Germinal center (tissue), 1 donor: ENCODE measurements around the gene TAF4.
A peak's percentile ranks its signal among the peaks of the same experiment; 100 is the strongest.

Experiments
- DNase-seq: peaks from one replicate; pipeline ENCODE4 v3.0.0; 2012; ENCODE audit warnings: mixed read lengths, low spot score

Gene TAF4

DNA sequence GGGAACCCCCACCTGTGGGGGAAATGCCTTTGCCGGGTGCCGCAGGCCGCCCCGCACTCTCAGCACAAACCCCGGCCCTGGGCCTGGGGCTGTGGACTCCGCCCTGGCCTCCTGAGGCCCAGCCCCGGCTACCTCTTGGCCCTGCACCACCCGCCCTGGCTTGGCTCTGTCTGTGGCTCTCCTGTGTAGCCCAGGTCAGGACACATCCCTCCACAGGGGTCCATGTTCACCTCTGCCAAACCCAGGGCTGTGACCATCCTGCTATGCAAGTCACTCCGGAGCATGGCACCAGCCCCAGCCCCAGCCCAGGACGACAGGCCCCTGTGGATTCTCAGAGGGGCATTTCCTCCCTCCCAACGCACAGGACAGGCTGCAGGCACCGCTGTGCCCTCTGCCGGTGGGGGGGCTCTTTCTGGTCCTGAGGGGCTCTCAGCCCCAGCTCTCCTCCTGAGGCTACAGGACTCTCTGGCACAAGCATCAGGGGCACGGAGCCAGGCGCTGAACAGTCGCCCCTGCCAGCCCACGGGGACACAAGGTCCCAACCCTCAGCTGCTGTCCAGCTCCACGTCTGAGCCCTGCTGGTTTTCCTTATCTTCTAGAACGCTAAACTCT, 45.7 kb downstream of the TAF4 start:
- no peak for DNase-seq

- no peak for DNase-seq
Observed at GRCh38 chr20:62019144-62019805, 46.4 kb downstream of the TAF4 start.

DNA sequence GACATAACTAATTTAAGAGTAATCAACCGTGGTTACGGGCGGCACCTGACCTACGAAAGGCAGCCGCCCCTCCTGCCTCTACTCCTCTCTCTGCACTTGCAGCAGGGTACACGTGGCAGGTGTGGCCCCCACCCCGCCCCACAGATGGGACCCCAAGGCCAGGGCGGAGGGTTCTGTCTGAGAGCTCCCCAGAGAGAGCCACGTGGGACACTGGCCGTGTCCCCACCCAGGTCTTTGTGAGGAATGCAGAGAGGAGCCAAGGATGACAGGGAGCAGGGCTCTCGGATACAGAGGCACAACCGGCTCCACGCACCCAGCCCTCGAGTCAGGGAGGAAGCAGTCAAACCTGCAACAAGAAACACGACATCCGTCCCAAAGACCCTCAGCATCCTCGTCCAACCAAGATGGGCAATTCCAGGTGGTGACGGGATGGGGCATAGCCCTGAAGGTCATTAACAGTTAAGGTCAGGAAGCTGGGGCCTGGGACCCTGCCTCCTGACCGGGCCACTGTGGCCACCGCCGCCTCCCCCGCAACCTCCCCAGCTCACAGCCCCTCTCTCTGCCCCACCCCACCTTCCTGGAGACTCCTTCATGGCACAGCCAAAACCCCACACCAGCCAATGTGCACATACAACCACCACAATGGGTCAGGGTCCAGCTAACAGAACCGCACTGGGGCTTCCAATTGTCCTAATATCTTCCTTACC, 47.1 kb downstream of the TAF4 start:
- no peak for DNase-seq

- no peak for DNase-seq
Observed at GRCh38 chr20:62015540-62016288, 50.0 kb downstream of the TAF4 start.

GRCh38 chr20:62014889-62015537, 50.7 kb downstream of the TAF4 start:
- no peak for DNase-seq

- no peak for DNase-seq
Observed at GRCh38 chr20:62014488-62014775, 51.2 kb downstream of the TAF4 start.

DNA sequence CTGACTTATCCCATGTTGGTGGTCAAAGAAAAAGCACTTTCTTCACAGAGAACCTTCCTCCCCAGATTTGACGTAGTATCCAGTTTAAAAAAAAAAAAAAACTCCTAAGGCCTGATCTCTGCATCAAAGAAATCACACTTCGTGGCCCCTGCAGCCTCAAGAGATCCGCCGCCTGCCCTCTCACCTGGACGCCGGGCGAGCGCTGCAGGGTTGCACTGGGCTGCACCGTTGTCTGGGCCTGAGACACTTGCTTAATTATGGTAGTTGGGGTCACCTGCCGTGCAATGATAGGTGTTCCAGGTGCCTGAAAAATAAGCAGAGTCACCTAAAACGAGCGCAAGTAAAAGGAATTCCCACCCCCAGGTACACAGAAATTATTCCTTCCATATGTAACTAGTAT, 53.0 kb downstream of the TAF4 start:
- no peak for DNase-seq

DNA sequence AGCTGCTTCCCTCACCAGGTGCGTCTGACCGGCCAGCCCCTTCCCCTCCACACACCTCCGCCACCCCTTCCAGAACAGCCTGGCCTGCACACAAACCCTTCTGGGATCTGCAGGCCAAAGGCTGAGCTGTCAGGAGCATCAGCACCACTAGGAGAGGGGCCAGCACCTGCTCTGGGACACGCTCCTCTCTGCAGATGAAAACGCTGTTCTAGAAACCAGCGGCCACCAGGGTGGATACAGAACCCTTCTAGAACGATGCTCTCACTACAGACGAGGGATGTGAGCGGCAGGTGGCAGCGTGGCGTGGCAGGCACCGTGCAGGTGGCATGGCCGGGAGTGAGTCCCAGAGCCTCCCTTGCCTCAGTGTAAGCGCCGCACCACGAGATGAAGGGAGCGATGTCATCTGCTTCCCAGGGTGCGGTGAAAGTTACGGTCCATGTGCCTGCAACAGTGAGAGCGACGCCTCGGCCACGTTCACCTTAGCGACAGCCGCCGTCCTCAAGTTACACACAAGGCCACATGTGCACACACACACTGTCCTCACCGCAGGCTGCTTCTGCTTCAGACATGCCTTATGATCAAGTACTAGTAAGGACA, 53.6 kb downstream of the TAF4 start:
- DNase-seq: no peak

DNA sequence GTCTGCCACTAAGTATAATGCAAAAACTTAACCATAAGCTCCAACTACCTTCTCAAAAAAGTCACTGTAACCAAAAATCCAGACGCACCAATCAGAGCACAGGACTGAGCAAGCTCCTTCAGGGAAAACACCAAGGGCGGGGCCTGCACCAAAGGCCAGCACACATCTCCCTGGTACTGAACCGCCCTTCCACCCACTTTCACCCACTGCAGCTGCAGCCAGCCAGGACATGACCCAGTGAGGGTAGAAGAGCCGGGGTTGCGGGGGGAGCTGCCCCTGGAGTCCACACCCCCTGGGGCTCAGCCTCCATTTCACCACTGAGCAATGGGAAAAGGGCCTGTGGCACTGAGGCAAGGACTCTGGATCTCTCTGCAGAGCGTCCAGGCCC, 54.3 kb downstream of the TAF4 start:
- no peak for DNase-seq

GRCh38 chr20:62010551-62011402, 54.9 kb downstream of the TAF4 start:
- peak; percentile 72 for DNase-seq

- no peak for DNase-seq
Observed at GRCh38 chr20:62009869-62010445, 55.7 kb downstream of the TAF4 start.

- DNase-seq: no peak
Observed at GRCh38 chr20:62009322-62009721, 56.4 kb downstream of the TAF4 start.

GRCh38 chr20:62008643-62009183, 57.0 kb downstream of the TAF4 start:
- no peak for DNase-seq

DNA sequence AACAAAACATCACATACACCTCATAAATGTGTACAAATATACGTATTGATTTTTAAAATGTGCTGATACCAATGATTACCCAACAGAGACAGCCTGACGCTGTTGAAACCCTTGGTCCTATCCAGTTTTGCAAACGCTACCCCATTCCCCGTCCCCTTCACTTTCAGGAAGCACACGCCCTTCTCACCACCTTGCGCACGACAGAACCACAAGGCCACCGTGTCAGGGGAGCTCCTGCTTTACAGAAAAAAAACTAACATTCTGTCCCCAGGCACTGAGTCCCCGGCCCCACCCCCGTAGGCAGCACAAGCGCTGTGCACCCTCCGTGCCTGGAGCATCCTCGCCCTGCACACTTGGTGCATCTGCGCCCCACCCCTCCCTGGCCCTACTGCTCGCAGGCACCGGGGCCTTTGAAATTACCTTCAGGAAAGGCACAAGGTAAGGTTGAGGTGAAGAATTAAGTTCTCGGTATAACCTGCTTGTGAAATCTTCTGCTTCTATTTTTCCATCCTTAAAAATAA, 58.5 kb downstream of the TAF4 start:
- DNase-seq: no peak

DNA sequence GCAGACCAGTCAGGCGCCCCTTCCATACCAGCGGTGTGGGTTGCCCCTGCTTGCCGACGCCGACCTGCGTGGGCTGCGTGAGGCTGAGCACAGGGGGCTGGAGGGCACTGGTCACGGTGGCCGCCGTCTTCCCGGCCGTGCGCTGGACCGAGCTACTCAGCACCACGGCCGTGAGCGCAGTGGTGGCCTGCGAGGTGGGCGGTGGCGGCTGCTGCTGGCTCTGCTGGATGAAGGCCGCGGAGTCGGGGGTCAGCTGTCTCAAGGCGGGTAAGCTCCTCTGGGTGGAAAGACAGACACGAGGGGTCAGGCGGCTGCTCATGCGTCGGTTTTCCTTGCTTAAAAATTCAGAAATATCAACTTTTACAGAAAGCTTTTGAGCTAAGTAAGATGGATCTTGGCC, 59.2 kb downstream of the TAF4 start:
- no peak for DNase-seq

DNA sequence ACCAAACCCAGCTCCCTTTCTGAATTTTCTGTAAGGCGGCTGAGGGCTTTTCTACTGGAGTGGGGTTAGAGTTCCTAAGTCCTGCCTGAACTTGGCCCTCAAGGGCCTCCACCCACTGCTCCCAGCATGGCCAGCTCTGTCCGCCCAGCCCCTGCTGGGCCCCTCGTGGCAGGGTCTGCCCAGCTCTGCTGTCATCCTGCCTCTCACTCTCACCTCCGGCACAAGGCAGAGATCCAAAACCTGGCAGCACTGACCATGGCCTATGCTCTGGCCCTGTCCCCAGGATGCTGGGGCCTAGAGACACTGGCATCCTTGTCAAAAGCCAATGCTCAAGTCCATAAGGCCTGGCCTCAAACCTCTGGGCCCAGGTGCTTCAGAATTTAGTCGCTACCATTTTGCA, 61.1 kb downstream of the TAF4 start:
- DNase-seq: no peak

DNA sequence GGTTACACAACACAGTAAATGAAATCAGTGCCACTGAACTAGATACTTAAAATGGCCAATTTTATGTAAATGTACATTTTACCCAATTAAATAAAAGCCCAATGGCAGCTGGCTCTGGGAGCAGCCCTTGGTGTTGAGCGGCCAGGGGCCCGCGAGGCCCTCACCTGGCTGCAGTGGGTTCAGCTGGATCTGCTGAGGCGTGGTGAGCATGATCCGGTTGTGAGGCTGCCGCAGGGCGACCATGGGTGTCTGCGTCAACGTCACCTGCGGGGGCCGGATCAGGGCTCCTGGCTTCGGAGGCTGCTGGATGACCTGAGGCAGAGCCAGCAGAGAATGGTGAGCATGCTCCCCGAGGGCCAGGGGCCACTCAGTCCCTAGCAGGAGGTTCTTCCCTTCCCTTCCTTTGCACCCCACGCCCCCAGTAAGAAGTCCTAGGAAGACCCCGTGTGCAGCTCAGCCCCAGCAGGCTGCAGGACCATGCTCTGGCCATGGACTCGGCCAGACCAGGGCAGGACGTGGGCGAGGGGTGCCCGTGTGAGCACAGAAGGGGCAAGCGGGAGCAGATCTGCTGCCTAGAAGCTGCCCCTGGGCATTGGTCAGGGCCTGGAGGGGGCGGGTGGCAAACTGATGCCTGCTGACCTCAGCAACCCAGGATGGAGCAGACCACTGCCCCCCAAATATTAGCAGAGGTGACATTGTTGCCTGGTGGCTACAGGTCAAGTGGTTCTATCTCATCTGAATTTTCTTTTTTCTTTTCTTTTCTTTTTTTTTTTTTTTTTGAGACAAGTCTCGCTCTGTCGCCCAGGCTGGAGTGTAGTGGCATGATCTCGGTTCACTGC, 61.9 kb downstream of the TAF4 start:
- no peak for DNase-seq

- DNase-seq: no peak
Observed at GRCh38 chr20:62002882-62003480, 62.7 kb downstream of the TAF4 start.

GRCh38 chr20:62001178-62001715, 64.4 kb downstream of the TAF4 start:
- no peak for DNase-seq
